Medulla oblongata (tissue), 1 donor: ENCODE measurements around the gene JUP.
A peak's percentile ranks its signal among the peaks of the same experiment; 100 is the strongest.

ENCODE experiments used
- DNase-seq: peaks from one replicate; pipeline ENCODE4 v3.0.0-alpha.2; 2015; ENCODE audit errors: extremely low spot score

Gene JUP

DNA sequence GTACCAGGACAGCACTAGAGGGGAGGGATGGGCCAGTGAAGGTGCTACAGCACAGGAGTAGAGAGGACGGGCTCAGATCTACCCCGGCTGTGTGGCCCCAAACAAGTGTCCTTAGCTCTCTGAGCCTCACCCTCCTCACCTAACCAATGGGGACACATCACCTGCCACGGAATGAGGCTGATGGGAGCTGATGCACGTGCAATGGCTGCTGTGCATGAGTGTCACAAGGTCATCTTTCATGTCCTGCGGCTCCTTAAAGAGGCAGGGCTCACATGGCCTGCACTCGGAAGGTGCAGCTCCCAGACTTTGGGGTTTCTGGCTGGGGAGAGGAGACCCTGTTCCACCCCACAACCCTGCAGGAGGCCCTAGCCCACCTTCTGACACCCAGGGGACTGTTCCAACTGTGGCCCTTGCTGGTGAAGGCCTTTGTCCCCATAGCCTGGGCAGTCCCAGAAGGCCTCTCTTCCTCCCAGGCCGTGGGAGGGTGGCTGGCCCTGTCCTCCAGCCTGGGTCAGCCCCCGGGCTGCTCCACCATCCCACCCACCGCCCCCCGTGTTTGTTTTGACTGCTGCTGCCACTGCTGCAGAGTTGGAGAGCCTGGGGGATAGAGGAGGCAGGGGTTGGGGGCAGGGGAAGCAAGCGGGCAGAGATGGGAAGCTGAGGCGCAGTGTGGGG is 62.6 kb downstream of the JUP start:
- no peak for DNase-seq

DNA sequence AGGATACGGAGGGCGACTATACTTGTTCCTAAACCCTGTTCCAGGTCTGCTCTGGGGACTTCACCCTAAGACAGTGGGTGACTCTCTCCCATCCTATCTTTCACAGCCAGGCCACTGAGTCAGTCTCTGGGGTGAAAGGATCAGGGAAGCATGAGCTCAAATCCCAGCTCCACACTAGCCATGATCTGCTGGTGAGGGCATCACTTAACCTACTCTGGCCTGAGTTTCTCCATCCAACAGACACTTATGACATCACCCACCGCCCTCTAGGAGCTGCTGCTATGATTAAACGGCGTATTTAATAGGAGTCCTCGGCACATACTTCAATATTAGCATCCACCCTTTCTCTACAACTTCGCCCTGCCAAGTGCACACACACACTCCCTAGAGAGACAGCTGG is 64.3 kb downstream of the JUP start:
- DNase-seq = no peak

DNA sequence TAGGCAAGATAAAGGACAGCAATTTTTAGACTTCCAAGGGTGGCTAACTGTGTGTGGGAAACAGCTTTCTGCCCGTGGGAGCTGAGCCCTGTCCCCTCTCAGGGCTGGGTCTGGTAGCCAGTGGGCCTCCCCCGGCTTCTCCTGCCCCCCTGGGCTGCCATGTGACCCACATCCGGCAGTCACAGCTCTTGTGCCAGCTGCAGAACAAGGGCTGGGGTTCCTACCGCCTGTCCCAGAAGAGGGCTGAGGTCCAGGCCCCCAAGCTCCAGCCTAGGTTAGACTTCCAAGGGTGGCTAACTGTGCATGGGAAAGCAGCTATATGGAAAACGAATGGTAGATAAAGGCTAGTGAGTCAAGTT is 68.2 kb downstream of the JUP start:
- peak; percentile 48 for DNase-seq

DNA sequence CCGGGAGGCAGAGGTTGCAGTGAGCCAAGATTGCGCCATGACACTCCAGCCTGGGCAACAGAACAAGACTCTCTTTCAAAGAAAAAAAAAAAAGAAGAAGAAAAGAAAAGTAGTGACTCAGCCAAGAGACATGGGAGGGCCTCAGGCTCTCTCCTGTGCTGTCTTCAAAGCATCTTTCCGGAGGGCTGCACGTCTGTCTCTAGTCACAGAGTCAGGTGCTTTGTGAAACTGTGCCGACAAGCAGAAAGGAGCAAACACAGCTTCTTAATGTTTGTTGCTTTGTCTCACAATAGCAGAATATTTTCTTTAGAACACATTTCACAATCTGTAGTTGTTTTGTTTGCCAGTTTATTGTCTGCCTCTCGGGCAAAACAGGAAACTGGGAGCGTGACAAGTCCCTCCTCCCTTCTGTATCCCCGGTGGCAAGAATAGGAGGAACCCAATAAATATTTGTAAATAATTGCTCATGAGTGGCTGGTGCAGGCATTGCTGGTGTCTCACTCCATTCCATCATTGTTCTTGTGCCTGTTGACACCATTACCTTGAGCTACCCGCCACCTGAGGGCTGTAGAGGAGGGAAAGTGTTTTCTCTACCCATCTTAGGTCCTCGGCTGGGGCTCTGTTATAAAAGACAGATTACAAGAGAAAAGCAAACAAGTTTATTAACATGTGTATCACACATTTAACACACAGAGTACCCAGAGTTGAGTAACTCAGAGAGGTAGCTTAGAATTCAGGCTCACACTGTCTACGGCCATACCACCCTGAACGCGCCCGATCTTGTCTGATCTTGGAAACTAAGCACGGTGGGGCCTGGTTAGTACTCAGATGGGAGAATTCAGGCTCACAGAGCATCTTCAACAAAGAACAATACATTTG is 68.9 kb downstream of the JUP start:
- DNase-seq = peak; percentile 38

DNA sequence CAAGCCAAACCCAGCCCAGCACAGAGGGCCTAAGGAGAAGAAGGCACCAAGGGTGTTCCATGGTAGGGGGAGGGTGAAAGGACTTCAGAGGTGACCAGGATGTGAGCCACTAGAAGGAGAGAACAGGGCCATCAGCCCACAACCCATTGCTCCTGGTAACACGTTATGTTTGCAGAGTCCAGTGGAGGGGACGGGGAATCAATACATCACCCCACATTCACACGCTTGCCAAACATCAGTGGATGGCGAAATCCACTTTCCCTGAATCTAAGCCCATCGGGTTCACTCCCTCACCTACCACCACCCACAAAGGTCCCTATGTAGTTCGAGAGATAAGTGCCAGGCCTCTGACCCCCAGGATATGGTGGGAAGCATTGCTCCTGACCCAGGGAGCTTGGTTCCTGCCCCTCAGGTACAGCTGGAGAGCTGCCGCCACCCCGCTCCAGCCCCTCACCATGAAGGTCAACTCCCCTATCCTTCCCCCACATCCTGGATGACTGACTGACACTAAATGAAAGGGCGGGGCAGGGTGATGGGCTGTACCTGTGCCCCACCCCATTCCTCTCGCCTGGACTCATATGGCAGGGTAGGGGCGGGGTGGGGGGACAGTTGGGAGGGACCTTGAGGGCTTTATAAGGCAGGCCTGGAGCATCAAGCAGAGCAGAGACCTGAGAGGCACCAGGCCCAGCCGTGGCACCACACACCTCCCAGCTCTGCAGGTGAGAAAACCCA is 74.7 kb downstream of the JUP start, which contains the start of gene GAST:
Gene GAST, plus strand, starts transcription at position 663 of the 732 bp plus-strand sequence. CDS start 3,106 bp downstream, outside the sequence.
- no peak for DNase-seq

DNA sequence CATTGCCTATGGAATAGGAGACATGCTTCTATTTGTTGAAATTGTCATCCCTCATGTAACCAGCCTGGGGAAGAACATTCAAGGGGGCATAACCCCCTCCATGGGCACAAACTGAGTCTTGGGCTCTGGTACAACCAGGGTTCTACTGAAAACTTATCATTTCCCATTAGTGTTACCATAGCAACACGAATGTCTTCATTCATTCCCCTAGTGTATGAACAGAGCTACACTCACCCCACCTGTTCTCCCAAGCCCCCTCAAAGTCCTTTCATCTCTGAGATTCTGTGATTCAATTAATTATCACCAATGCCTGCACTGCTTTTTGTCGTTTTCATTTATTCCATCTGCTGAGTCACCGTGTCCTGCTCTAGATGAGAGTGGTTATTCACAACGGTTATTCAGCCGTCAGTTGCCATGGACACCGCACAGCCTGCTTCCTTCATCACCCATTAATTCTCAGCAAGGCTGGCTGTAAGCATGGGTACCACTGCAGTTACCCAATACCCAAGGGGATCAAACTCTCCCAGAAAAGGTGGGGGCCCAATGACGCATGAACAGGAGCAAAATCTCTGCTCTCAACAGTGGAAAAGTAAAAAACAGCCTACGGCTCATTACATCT is 75.9 kb downstream of the JUP start:
- DNase-seq = peak; percentile 62

DNA sequence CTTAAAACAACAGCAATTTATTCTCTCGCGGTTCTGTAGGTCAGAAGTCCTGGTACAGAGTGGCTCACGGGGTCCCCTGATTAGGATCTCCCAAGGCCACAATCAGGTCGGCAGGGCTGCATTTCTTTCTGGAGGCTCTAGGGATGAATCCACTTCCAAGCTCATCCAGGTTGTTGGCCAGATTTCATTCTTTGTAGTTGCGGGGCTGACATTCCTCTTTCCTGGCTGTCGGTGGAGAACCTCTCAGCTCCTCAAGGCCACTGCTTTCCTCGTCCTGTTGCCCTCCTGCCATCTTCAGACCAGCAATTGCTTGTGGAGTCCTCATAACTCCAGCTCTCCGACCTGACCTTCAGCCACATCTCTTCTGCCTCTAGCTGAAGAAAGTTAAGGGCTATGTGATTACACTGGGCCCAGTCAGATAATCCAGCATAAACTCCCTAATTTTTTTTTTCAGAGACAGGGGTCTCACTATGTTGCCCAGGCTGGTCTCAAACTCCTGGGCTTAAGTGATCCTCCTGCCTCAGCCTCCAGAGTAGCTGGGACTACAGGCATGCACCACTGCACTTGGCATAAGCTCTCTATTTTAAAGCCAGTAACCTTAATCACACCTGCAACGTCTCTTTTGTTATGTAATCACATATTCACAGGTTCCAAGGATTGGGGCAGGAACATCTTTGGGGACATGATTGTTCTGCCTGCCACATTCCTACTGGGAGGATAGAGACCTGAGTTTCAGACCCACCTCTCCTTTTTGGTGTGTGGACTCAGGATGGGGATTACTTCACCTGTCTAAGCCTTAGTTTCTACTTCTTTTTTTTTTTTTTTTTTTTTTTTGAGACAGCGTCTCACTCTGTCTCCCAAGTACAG is 78.5 kb downstream of the JUP start:
- DNase-seq = no peak

DNA sequence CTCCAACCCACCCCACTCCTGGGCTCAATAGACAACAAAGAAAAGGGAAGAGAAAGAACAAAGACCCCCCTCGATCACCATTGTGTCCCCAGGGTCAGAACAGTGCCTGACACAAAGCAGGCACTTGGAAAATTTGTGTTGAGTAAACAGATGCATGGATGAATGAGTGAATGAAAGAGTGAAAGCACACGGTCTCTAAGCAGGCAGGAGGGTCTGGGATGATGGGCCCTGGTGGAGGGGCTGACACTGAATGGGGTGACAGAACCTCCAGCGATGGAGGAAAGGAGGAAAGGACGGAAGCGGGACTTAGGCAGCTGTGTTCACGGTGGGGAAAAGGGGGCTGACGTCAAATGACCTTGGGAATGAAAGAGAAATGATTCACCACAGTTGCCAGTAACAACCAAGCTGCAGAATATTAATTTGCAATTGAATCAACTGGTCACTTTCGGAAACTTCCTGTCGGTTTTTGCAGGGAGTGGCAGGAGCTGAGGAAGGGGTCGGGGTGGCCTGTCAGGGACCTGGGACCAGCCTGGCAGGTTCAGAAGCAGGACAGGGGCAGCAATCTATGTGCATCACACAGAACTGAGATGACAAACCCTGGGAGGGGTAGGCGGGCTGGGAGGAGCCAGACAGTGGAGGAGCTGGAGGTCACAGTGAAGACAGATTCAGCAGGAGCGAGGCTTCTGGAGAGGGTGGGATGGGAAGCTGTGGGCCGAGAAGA is 81.1 kb downstream of the JUP start:
- no peak for DNase-seq
